HepG2 (cell line): ENCODE data around the gene EEF1AKMT3. TPM values are rescaled to one million over a fixed set of nuclear protein-coding genes. Genes with fewer than 3 reads are reported as not detected.

Source experiments
- BHLHE40 ChIP-seq: IDR thresholded peaks from 2 replicates; pipeline ENCODE4 v1.6.1; 2011; ENCODE audit warnings: low read length, improper control_type of control experiment
- CBX1 ChIP-seq: IDR thresholded peaks from one replicate; pipeline ENCODE4 v1.6.1; 2016; ENCODE audit warnings: antibody characterized with exemption, low read depth
- GPN1 ChIP-seq: sonication (generic); formaldehyde crosslinking; IDR thresholded peaks from 2 replicates; pipeline ENCODE4 v1.5.1; 2020; ENCODE audit warnings: missing genetic modification reagents, borderline replicate concordance
- IKZF4 ChIP-seq: sonication (generic); formaldehyde crosslinking; IDR thresholded peaks from 2 replicates; pipeline ENCODE4 v1.5.1; 2020; ENCODE audit warnings: borderline replicate concordance, mild to moderate bottlenecking, low read depth, missing genetic modification reagents; ENCODE audit errors: not compliant biosample characterization
- KDM6A ChIP-seq: IDR thresholded peaks from 2 replicates; pipeline ENCODE4 v1.6.1; 2016; ENCODE audit warnings: low read depth
- KLF12 ChIP-seq: sonication (generic); formaldehyde crosslinking; IDR thresholded peaks from 2 replicates; pipeline ENCODE4 v1.4.0; 2020; ENCODE audit warnings: missing genetic modification reagents, borderline replicate concordance
- MIXL1 ChIP-seq: IDR thresholded peaks from 2 replicates; pipeline ENCODE4 v1.6.1; 2016
- PBX2 ChIP-seq: IDR thresholded peaks from 2 replicates; pipeline ENCODE4 v1.6.1; 2016; ENCODE audit warnings: control low read depth
- PCBP1 ChIP-seq: fragments of 200-400 bp; formaldehyde crosslinking; IDR thresholded peaks from 2 replicates; pipeline ENCODE4 v1.6.1; 2017; ENCODE audit warnings: mild to moderate bottlenecking, low read depth, low read length, borderline replicate concordance
- SKIL ChIP-seq: sonication (generic); formaldehyde crosslinking; IDR thresholded peaks from 2 replicates; pipeline ENCODE4 v1.8.0; 2022; ENCODE audit warnings: missing genetic modification reagents, mild to moderate bottlenecking, moderate library complexity, borderline replicate concordance
- ZBTB34 ChIP-seq: sonication (generic); formaldehyde crosslinking; IDR thresholded peaks from 2 replicates; pipeline ENCODE4 v1.8.0; 2022; ENCODE audit warnings: mild to moderate bottlenecking, missing genetic modification reagents
- ZMAT3 ChIP-seq: sonication (generic); formaldehyde crosslinking; conservative IDR thresholded peaks from 2 replicates; pipeline ENCODE4 v1.7.0; 2021; ENCODE audit warnings: missing genetic modification reagents
- ZNF124 ChIP-seq: sonication (generic); formaldehyde crosslinking; IDR thresholded peaks from 2 replicates; pipeline ENCODE4 v1.4.0; 2020; ENCODE audit warnings: missing genetic modification reagents
- ZNF264 ChIP-seq: sonication (generic); formaldehyde crosslinking; IDR thresholded peaks from 2 replicates; pipeline ENCODE4 v1.4.0; 2020; ENCODE audit warnings: missing genetic modification reagents
- ZNF512B ChIP-seq: sonication (generic); formaldehyde crosslinking; IDR thresholded peaks from 2 replicates; pipeline ENCODE4 v1.5.1; 2020; ENCODE audit warnings: missing genetic modification reagents, mild to moderate bottlenecking, borderline replicate concordance
- ZNF589 ChIP-seq: sonication (generic); formaldehyde crosslinking; conservative IDR thresholded peaks from 2 replicates; pipeline ENCODE4 v1.8.0; 2022; ENCODE audit warnings: mild to moderate bottlenecking, moderate library complexity, missing genetic modification reagents
- ZNF614 ChIP-seq: IDR thresholded peaks from 2 replicates; pipeline ENCODE4 v1.6.1; 2018; ENCODE audit warnings: missing biosample characterization, missing genetic modification reagents, inconsistent platforms, borderline replicate concordance
- ZNF747 ChIP-seq: sonication (generic); formaldehyde crosslinking; IDR thresholded peaks from 2 replicates; pipeline ENCODE4 v1.8.1; 2023; ENCODE audit warnings: missing genetic modification reagents, mild to moderate bottlenecking, borderline replicate concordance
- ZNF773 ChIP-seq: sonication (generic); formaldehyde crosslinking; IDR thresholded peaks from 2 replicates; pipeline ENCODE4 v1.4.0; 2020; ENCODE audit warnings: missing genetic modification reagents, borderline replicate concordance
- ZNF776 ChIP-seq: sonication (generic); formaldehyde crosslinking; IDR thresholded peaks from 2 replicates; pipeline ENCODE4 v1.4.0; 2020; ENCODE audit warnings: mild to moderate bottlenecking, missing genetic modification reagents
- polyA plus RNA-seq, 8 experiments: library from polyadenylated mRNA; depleted of rRNA in 3 of 8; stranded (reverse) in 7 of 8; unstranded in 1 of 8; fragments of >200 nt; fragmentation: Illumina TruSeq in 4 of 8; extraction: Trizol in 4 of 8; gene quantifications; 2 replicates each; pipeline versions ENCODE4 v1.2.1 to v1.2.3, GENCODE V29; 2011 to 2016; ENCODE audit warnings: low read depth in 4 of 8, missing spikeins in 1 of 8, mixed read lengths in 1 of 8; ENCODE audit not compliant: insufficient read depth in 1 of 8
- total RNA-seq, 5 experiments: library from RNA; depleted of rRNA; stranded (reverse); fragments of >200 nt; fragmentation: Illumina TruSeq; extraction: Trizol; gene quantifications; 2 replicates each; pipeline ENCODE4 v1.2.3, GENCODE V29; 2016; ENCODE audit warnings: low read depth in 1 of 5

The EEF1AKMT3 gene
- total and polyA plus RNA-seq, 2 of the 13 experiments (the other 11 are each of a cell fraction or from before 2014, with no cell fraction given): 4.7 to 11.4 TPM

DNA sequence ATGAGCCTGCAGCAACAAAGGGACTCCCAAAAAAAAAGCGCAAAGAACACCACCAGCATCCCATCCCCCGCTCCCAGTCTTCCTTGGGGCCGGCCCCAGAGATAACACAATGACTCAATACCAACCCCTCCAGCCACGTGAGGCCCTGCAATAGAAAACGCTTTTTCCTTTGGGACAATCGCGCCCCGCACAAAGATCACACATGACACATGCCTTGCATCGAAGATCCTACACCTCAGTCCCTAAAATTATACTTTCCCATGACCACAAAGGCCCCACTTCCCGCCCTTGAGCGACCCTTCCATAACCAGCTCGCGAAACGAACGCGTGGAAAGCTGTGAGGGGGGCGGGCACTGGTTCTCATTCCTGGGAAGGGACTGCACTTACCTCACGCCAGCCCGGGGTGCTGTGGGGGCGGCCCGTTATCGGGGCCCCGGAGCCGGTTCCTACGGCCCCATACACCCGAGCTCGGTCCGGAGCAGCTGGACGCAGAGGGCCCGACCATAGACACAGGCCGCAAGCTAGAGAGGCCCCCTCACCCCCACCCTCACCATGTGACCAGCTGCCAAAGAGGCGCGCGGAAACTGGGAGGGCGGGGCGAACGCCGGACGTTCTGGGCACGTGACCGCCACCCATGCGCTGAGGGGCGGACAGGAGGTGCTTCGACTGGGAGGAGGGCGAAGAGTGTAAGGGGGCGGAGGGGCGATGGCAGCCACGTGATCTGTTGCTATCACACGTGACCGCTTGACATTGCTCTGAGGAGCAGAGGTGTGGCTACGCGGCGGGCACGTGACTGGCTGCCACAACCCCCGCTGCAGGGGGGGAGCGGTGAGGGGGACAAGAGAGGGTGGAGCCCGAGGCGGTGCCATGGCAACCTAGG, 20.4 kb upstream of the EEF1AKMT3 start, which contains the start of gene CDK4 (continued):
- TF ChIP-seq SKIL (CRISPR knock-in tag) (peak; percentile 56; the same call in 1 of the 2 replicates), ZNF614 (peak; percentile 90; the same call in 1 of the 2 replicates), ZNF776 (CRISPR knock-in tag) (peak; percentile 80; the same call in 1 of the 2 replicates), KDM6A (no peak), ZNF773 (CRISPR knock-in tag) (0 out of 2 replicates have a peak, but pooled peaks have one; percentile 74), ZNF747 (CRISPR knock-in tag) (peak; percentile 93), PCBP1 (0 out of 2 replicates have a peak, but pooled peaks have one; percentile 88), MIXL1 (CRISPR knock-in tag) (peak; percentile 83), PBX2 (0 out of 2 replicates have a peak, but pooled peaks have one; percentile 44), ZNF589 (peak; percentile 88), BHLHE40 (peak; percentile 100), ZNF124 (CRISPR knock-in tag) (0 out of 2 replicates have a peak, but pooled peaks have one; percentile 51), ZNF512B (CRISPR knock-in tag) (peak; percentile 80; the same call in 1 of the 2 replicates), KLF12 (peak; percentile 94), GPN1 (CRISPR knock-in tag) (no peak), ZNF264 (CRISPR knock-in tag) (0 out of 2 replicates have a peak, but pooled peaks have one; percentile 41), ZBTB34 (CRISPR knock-in tag) (no peak; the same call in 1 of the 2 replicates), ZMAT3 (CRISPR knock-in tag) (peak; percentile 93), CBX1 (peak; percentile 25), IKZF4 (CRISPR knock-in tag) (peak; percentile 50)
